COR-L47 (cell line): Measurements from ENCODE around the gene NLRC3.
"Not testable (repeated sequence)": the region's sequence is repeated elsewhere in the genome, so short reads cannot be mapped to it uniquely, and the experiment has no call there.

Experiments used
- DNase-seq: peaks from one replicate; lab custom pipeline; 2025; lab: John Stamatoyannopoulos, UW

The NLRC3 gene

DNA sequence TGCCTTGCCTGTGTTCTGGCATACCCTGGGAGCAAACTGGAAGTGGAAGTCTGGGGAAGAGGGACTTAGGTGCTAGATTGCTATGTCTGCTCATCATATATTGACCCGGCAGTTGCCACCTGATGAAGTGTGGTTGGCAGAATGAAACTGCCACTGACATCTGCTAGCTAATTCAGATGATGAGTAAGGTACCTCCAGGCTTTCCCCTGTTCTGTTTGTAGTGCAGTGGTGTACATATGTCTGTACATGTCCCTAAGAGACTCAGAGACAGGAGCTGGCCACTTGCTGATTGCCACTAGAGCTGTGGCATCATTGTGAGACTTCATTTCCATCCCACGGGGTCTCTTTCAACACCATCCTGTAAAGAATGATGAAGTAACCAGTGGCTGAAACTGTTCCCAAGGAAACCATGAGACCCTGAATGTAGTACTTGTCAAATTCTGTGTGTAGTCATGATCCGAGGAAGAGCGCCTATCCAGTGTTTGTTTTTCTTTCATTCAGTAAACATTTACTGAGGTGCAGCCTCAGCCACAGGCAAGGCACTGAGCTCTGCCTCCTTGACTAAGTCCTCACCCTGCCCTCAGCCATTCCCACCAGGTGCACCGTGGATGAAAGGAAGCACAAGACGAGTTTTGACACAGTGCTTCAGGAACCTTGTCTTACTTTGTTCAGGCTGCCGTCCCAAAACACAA is 63.2 kb downstream of the NLRC3 start:
- DNase-seq, result no peak

DNA sequence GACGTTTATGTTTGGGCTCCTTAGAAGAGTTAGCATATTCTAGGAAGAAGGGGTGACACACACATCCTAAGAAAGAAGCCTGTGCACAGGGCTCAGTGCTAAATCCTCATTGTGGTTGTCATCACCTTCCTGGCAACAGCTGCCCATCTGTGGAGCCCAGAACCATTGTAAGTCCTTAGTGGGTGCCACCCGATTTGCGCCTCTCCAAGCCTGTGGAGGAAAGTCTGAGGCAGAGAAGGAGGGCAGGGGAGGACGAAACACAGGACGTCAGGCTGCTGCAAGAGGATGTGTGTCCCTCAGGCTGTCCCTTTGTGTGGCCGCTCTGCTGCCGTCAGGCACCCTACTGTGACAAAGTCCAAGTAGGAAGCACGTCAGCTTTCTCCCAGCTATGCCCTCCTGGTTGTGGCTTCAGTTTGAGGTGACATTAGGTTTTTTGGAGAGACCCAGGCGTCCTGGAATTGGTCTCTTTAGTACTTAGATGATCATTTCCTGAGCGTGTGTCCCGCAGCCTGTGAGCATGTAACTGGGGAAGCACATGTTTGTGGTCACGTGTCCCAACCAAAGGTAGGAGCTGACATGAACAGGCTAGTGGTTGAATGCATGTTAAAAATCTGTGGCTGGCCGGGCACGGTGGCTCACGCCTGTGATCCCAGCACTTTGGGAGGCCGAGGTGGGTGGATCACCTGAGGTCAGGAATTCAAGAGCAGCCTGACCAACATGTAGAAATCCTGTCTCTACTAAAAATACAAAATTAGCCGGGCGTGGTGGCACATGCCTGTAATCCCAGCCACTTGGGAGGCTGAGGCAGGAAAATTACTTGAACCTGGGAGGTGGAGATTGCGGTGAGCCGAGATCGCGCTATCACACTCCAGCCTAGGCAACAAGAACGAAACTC is 65.7 kb downstream of the NLRC3 start:
- no peak for DNase-seq

DNA sequence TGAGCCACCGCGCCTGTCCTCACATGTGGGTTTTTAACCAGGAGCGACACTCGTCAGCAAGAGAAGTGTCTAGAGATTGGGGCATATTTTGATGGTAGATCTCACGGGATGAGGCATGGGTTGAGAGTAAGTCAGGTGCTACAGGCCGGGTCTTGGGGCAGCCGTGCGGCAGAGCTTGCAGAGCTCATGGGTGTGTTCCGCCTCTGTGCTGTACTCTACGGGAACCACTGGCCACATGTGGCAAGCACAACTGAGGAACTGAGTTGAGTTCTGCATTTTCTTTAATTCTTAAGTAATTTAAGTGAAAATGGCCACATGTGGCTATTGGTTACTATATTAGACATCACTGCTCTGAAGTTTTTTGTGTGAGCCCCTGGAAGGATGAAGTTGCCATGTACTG is 66.8 kb downstream of the NLRC3 start:
- no peak for DNase-seq

DNA sequence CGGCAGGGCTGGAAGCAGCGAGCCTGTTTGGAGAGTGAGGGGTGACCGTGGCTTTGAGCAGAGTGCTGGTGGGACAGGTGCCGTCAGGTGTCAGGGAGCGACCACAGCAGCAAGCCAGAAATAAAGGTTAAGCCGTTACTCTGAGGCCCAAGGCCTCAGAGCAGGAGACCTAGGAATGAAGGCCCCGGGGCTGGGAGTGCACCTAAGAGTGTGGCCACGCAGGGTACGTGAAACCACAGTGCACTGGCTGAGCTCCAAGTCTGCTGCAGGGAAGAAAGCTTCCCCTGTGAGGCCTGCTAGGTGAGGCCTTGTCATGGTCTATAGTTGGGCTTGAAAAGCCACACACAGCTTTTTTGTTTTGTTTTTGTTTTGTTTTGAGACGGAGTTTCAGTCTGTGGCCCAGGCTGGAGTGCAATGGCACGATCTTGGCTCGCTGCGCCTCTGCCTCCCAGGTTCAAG is 67.7 kb downstream of the NLRC3 start:
- no peak for DNase-seq

DNA sequence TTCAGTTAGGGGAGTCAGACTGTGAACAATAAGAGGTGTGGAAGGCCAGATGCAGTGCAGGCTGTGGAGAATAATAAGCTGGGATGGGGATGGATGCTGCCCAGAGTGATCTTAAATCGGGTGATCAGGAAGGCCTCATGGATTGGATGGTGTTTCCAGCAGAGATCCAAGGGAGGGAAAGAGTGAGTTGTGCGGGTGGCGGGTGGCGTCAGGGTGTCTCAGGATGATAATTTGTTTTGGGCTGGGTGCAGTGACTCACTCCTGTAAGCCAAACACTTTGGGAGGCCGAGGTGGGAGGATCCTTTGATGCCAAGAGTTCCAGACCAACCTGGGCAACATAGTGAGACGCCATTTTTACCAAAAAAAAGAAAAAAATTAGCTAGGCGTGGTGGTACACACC is 68.5 kb downstream of the NLRC3 start:
- no peak for DNase-seq

DNA sequence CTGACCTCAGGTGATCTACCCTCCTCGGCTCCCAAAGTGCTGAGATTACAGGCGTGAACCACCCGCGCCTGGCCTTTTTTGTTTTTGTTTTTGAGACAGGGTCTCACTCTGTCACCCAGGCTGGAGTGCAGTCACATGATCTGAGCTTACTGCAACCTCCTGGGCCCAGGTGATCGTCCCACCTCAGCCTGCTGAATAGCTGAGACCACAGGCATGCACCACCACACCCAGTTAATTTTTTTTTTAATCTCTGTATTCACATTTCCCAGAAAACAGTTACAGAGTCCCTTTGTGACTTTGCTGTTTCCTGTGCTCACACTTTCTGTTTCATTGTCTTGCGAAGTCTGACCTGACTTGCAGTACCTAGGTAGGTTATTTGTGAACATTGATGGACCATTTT is 73.7 kb downstream of the NLRC3 start:
- DNase-seq, result no peak

DNA sequence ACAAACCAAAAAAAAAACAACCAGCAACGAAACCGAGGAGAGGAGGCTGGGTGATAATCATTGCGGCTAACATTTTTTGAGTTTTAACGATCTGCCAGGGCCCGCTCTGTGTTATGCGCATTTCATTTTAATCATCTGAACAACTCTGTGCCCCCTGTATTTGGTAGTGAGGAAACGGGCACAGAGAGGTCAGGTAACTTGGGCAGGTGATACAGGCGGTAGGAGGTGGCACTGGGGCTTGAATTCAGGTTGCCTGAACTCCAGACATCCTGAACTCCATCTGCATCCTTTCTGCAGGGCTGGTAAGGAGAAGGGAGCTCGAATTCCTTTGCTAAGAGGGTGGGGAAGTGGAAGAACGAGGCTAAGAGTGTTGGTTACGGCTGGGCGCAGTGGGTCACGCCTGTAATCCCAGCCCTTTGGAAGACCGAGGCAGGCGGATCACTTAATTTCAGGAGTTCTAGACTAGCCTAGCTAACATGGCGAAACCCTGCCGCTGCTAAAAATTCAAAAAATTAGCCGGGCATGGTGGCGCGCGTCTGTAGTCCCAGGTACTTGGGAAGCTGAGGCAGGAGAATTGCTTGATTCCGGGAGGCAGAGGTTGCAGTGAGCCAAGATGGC is 75.3 kb downstream of the NLRC3 start:
- no peak for DNase-seq

DNA sequence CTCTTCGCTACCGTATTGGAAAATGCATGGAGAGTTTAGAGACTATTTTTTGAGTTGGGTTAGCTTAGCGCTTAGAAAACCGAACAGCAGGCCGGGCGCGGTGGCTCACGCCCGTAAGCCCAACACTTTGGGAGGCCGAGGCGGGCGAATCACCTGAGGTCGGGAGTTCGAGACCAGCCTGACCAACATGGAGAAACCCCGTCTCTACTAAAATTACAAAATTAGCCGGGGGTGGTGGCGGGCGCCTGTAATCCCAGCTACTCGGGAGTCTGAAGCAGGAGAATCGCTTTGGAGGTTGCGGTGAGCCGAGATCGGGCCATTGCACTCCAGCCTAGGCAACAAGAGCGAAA is 75.8 kb downstream of the NLRC3 start:
- DNase-seq, result not testable (repeated sequence)

DNA sequence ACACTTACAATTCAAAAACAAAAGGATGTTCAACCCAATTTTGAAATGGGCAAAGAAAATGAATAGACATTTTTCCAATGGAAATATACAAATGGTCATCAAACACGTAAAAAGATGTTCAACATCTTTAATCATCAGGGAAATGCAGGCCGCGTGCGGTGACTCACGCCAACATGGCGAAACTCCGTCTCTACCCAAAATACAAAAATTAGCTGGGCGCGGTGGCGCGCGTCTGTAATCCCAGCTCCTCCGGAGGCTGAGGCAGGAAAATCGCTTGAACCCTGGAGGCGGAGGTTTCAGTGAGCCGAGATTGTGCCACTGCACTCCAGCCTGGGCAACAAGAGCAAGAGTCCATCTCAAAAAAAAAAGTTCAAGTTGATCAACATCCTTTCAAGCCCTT is 78.2 kb downstream of the NLRC3 start:
- no peak for DNase-seq

DNA sequence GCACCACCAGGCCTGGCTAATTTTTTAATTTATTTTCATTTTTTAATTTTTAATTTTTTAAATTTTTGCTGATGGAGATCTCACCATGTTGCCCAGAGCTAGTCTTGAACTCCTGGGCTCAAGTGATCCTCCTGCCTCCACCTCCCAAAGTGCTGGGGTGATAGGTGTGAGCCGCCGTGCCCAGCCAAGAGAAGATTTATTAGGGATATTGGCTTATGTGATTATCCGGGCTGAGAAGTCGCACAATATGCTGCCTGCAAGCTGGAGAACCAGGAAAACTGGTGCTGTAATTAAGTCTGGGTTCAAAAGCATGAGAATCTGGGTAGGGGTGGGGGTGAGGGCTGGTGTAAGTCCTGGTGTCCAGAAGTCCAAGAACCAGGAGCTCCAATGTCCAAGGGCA is 79.4 kb downstream of the NLRC3 start:
- no peak for DNase-seq

DNA sequence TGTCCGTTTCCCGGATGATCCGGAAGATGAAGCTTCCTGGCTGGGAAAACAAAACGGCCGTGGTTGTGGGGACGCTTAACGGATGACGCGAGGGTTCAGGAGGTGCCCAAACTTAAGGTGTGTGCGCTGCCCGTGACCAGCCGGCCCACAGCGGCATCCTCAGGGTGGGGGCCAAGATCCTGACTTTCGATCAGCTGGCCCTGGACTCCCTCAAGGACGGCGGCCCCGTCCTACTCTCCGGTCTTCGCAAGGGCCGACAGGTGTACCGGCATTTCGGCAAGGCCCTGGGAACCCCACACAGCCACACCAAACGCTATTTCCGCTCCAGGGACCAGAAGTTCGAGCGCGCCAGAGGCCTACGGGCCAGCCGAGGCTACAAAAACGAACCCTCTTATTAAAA is 80.8 kb downstream of the NLRC3 start:
- no peak for DNase-seq

DNA sequence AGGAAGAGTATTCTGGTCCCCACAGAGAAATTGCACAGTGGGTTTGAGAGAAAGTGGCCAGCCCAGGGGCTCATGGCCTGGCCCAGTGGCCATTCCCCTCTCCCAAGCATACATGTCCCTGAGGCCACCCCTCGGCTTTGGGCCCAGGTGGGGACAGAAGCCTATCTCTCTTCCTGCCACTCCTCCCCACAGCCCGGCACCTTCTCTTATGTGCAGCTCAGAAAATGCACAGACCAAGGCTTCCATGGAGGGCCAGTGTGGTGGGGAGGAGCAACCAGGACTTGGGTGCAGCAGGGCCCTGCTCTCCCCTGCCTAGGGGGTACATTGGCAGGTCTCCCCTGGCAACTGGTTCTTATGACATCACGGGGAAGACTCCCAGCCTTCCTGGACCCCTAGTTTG is 82.0 kb downstream of the NLRC3 start, which contains the start of gene C16orf90:
C16orf90 (minus strand) TSS at position 314 of the 400 bp plus-strand sequence; CDS start at position 246, 68 bp downstream.
- no peak for DNase-seq

DNA sequence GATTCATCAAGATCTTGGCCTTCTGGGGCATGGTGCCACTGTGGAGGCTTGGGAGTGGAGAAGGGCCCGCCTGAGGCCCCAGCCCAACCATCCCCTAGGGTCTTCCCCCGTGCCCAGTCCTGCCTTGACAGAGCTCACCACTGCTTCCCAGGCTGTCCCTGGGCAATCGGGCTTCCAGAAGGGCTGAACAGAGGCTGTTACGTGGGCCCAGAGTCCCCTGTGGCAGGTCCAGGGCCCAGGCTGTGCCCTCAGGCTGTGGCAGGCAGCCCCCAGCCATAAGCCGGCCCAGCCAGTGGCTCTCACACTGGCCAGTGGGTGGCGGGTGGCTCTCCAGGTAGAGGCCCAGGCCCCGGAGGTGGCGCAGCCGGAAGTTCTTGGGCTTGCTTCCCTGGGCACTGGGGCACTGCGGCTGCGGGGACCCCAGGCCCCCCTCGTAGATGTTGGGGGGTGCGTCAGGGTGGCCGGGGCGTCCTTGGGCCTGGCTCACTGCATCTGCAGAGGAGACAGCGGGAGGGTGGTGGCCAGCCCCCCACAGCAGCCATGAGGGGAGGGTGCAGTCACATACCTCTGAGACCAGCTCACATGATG is 82.7 kb downstream of the NLRC3 start:
- DNase-seq, result no peak

DNA sequence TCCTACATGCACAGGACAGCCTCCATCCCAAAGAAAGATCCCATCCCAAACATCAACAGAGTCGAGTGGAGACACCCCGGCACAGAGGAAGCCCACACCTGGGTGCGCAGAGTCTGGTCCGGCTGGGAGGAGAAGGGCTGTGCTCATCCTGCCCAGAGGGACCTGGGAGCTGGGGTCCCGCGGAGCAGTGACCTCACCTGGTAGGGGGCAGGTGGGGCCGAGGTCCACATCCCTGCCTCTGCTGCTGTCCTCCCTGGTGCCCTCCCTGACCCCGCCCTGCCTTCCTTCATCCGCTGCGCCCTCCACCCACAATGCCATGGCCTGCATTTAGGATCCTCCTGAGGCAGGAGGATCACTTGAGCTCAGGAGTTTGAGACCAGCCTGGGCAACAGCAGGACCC is 84.8 kb downstream of the NLRC3 start:
- no peak for DNase-seq

DNA sequence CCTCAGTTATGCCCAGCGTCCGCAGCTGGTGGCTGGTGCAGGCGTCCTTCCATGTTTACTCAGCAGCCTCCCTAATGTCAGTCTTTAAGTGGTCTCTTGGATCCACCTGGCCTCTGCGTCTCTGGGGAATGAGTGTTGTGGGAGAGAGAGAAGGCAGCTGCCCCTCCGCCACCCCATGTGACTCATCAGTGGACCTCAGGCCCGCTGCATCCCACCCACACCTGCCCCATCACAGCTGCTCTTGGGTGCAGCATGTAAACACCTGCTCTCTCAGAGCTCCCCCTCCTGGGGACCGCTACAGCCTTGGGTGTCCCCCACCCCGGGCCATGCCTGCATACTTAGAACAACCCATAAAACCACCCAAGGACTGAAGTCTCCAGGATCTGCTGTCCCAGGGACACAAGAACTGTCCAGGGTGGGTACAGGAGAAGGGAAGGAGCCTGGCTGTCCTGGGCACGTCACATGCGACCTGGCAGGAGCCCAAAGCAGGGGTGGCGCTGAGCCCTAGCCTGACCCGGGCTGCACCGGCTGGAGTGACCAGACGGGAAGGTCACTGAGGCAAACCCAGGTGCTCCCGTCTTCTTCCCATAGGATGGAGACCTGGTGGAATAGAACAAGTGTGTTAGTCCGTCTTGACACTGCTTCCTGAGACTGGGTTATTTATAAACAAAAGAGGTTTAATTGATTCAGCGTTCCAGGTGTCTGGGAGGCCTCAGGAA is 86.1 kb downstream of the NLRC3 start:
- DNase-seq, result no peak
